Umbilical cord (tissue), 2 donors: ENCODE measurements around the gene CLCA1. TPM values are rescaled to one million over a fixed set of nuclear protein-coding genes. Genes with fewer than 3 reads are reported as not detected.
A peak's percentile ranks its signal among the peaks of the same experiment; 100 is the strongest.

ENCODE experiments used
- DNase-seq: peaks from one replicate; pipeline ENCODE4 v3.0.0-alpha.2; 2015; ENCODE audit warnings: low spot score
- total RNA-seq: library from RNA; depleted of rRNA; stranded (reverse); fragments of >200 nt; gene quantifications from one replicate; pipeline ENCODE4 v1.2.3, GENCODE V29; 2014; ENCODE audit warnings: low replicate concordance; ENCODE audit not compliant: insufficient read depth

CLCA1 gene, protein sequence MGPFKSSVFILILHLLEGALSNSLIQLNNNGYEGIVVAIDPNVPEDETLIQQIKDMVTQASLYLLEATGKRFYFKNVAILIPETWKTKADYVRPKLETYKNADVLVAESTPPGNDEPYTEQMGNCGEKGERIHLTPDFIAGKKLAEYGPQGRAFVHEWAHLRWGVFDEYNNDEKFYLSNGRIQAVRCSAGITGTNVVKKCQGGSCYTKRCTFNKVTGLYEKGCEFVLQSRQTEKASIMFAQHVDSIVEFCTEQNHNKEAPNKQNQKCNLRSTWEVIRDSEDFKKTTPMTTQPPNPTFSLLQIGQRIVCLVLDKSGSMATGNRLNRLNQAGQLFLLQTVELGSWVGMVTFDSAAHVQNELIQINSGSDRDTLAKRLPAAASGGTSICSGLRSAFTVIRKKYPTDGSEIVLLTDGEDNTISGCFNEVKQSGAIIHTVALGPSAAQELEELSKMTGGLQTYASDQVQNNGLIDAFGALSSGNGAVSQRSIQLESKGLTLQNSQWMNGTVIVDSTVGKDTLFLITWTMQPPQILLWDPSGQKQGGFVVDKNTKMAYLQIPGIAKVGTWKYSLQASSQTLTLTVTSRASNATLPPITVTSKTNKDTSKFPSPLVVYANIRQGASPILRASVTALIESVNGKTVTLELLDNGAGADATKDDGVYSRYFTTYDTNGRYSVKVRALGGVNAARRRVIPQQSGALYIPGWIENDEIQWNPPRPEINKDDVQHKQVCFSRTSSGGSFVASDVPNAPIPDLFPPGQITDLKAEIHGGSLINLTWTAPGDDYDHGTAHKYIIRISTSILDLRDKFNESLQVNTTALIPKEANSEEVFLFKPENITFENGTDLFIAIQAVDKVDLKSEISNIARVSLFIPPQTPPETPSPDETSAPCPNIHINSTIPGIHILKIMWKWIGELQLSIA
- total RNA-seq = 0.72 TPM

DNA sequence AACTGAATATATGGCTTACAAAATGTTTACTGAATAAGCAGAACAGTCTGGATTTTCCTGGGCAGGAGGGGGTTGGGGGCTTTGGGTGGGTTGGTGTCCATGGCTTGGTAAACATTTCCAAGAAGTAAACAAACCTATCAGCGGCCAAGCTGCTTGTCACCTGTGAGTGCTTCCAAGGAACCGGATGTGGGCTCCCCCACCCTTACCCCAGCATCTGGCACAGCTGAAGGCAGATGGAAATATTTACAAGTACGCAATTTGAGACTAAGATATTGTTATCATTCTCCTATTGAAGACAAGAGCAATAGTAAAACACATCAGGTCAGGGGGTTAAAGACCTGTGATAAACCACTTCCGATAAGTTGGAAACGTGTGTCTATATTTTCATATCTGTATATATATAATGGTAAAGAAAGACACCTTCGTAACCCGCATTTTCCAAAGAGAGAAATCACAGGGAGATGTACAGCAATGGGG is at the start of gene CLCA1:
Gene CLCA1 (plus strand): TSS at position 427 of the 477 bp plus-strand sequence. CDS start 45 bp downstream, at position 472.
- DNase-seq = no peak

DNA sequence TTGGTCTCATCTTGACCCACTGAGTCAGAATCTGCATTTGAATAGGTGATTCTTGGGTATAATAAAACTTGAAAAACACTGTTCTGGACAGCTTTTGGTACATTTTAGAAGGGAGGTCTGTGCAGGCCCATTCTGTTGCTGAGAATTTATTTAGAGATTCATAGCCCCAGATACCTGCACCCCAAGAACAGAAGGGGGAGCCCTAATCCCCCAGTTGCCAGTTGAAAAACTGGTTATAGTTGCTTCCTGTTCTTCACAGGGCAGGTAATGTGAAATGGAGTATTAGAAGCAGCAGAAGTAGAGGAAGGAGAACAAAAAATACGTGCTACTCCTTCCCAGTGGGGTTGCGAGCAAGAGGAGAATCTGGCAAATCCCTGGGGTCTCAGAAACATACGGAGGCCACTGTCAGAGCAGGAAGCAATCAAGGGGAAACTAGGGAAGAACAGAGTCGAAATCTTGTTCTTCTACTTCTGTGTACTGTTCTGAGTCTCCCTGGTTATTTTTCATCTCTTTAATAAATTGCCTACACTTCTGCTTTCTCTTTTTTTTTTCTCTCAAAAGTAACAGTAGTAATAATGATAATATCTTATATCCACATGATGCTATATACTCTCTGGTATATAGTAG is 49.3 kb upstream of the CLCA1 start:
- peak; percentile 48 for DNase-seq

DNA sequence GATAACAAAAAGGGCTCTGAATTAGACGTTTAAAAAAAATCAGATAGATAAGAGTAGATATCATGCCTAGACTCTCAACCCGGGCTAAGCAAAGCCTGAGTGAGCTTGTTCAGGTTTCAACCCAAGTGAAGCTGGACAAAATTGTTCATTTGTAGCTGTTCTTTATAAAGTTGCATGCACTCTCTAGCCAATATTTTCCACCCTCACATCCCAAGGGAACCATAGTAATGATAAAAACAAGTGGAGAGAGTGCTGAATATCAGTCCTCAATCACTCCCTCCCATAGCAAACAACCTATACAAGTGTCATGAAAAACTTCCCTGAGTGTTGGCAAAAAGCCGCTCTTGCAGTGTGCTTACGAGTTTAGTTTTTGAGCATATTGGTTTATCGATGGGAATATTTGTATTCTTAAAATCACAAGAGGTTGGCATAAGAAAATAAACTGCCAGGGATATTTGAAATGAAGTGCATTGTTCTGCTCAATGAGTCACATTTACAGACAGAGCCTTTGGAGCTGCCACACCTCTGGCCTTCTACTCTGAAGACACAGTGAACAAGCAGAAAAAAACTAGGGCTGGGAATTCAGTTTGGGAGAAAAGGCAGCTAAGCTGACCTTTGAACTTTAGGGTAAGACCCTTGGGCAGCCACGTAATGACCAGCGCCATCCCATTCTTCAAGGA is 47.0 kb upstream of the CLCA1 start:
- DNase-seq = peak; percentile 16

DNA sequence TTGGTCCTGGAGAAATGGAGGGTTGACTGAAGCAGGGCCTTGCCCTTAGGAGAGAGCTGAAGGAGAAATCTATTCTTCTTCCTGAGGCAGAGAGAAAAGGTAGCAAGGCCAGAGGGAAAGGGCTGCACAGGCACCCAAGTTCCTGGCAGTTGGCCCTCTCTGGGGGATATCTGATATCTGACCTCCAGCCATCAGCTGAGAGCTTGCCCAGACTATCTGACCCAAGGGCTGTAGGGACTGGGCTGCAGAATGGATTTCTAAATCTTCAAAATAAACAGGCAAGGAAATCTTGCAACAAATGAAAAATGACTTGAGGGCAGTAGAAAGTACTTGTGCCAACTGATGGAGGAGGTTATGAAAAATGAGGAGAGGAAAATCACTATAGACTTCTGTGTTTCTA is 45.3 kb upstream of the CLCA1 start:
- DNase-seq = no peak

DNA sequence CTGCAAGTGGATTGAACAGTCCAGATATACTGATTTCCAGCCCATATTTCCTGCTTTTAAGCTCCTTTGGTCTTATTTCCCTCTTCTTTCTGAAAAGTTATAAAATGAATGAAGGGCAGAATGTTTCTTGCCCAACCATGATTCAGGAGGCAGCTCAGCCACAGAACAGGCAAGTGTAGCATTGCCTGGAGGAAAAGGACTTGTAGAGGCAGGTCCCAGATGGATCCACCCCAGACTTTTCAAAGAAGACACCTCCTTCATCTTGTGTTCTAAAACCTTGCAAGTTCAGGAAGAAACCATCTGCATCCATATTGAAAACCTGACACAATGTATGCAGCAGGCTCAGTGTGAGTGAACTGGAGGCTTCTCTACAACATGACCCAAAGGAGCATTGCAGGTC is 44.9 kb upstream of the CLCA1 start, which contains the start of gene CLCA2:
Gene CLCA2 (plus strand): TSS at position 299 of the 400 bp plus-strand sequence. CDS start 77 bp downstream, at position 376.
- DNase-seq = no peak

DNA sequence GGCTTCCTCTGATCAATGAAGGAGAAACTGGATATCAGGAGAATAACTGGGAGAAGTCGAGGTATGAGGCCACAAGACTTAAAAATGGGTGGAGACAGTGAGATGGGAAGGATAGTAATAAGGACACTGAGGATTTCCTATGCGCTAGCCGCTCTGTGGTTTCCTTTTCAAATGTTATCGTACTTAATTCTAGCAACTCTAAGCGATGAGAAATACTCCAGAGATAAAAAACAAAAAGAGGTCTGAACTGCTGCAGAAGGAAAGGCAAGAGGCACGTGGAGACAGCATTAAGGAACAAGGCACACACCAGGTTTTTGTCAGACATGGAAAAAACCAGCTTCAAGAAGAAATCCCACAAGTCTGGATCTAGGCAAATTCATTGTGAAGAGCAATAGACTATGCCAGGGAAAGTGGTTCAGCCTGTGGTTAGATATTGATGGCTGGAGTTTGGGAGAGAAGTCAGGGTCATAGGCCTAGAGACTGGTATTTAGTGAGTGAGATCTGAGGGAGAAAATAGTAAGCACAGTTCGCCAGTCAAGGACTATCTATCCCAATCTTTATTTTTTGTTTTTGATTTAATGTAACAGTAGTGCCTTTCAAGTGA is 39.5 kb upstream of the CLCA1 start:
- peak; percentile 26 for DNase-seq

DNA sequence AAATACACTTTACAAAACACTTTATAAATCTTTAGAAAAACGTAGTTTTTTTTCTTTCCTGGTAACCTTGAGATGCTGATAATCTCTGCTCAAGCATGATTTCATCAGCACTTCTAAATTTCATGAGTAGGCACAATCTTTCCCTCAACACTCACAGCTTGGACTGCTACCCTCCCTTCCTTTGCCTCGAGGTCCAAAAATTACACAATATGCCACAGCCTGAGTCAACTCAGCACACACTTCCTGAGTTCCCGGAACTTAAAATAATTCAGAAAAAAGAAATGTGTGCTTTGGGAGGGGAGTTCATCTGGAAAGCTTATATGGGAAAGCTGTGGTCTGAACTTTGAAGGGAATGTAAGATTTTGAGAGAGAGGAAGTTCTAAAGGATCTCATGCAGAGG is 38.9 kb upstream of the CLCA1 start:
- DNase-seq = peak; percentile 94

DNA sequence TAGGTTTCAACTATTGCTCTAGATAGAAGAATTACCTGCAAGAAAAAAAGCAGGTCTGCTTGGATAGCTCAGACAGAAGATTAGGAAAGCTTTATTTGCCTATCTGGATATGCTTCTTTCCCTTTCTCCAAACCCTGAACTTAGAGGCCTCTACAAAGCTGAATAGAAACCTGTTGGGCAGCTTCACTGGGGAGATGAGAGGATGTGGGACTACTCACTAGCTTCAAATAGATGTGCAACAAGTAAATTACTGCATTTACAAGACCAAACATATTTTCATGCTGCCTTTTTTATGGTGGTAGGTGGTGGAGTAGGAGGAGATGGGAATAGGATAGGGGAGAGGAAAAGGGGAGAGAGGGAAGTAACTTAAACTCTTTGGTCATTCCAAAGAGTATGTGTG is 38.4 kb upstream of the CLCA1 start:
- DNase-seq = peak; percentile 30

DNA sequence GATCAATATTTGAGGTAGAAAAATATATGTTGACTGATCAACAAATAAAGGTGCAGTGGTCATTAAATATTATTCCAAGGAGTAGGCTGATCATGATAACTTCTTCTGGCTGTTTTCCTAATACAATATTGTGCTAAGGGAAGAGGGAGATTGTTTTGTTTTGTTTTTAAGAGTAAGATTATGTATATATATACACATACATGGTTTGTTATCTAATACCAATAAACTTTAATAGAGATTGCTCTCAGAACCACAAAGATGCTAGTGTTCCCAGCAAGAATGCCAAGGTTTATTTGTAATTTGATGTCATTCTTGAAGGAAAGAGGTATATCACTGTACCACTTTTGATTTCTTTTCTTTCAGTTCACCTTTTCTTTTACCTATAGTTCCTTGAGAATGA is 34.7 kb upstream of the CLCA1 start:
- DNase-seq = no peak

DNA sequence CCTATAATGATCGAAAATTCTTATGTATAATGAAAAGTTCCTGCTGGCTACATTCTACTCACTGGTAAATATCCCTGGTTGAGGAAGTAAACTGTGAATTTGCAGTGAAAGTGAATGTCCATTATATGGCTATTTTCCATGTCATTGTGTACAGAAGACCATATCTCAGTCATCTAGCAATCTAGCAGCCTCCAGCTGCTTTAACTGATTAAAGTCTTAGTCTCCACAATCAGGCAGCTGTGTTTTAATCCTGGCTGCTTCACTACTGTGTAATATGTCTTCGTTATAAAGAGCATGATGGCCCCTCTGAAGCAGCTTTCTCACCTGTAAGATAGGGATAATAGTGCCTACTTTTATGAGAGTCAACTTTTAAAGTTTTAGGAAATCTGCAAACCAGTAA is 33.4 kb upstream of the CLCA1 start:
- no peak for DNase-seq

DNA sequence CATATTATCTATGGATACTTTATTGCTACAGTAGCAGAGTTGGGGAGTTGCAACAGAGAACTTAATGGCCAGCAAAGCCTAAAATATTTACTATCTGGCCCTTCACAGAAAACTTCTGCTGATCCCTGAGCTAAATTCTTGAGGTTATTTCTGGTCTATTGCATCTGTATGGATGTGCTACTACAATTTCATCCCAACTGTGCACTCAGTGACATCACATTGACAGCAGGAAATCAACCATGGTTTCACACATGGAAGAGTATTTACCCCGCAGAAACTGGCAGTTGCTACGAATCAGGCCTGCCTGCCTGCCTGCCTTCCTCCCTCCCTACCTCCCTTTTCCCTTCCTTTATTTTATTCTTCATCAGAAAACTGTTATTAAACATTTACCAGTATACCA is 32.7 kb upstream of the CLCA1 start:
- no peak for DNase-seq

DNA sequence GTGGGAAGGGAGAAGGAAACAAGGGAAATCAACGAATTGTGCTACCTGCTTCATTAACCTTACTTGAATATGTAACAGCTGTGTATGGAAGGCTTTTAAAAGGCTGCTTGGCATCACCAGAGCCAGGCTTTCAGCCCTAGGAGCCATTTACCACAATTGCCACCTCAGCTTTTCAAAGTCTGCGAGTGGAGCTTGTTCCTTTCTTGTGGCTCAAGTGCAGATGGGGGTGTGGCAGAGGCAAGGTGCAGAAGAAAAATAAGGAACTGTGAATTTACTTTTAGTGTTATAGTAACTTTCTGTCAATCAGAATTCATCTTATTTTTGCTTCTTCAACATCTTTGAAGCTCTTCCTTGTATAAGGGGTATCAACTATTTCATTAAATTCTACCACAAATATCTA is 27.1 kb upstream of the CLCA1 start:
- DNase-seq = no peak

DNA sequence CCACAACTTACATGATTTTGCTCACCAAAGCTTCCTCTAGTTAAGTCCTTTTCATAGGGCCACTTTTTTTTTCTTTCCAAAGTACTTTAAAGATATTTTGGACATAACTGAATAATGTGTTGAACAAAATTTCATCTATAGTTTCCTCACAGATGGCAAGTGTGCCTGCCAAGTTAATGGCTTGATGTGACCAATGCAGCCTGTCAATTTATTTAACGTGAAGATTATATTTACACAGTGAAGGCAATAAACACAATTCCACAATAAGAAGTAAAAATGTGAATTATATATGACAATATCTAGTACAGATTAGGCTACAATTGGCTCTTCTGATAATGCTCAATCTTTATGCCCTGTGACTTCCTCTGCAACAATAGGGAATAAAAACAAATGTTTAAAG is 26.7 kb upstream of the CLCA1 start:
- no peak for DNase-seq

DNA sequence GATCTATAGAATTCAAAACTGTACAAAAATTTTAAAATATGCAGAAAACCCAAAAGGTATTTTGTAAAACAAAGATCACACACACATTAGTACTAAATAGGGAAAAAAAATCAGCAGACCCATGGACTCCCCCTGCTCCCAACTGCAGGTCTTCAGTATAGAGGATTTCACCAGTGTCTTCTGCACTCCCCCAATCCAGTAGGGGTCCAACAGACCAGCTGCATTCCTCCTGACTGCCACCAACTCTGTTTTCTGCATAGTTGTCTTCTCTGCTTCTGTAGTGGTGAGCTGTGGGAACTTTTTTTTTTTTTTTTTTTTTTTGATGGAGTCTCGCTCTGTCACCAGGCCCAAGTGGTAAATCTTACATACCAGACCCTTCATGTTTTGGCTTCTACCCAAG is 22.8 kb upstream of the CLCA1 start:
- DNase-seq = no peak

DNA sequence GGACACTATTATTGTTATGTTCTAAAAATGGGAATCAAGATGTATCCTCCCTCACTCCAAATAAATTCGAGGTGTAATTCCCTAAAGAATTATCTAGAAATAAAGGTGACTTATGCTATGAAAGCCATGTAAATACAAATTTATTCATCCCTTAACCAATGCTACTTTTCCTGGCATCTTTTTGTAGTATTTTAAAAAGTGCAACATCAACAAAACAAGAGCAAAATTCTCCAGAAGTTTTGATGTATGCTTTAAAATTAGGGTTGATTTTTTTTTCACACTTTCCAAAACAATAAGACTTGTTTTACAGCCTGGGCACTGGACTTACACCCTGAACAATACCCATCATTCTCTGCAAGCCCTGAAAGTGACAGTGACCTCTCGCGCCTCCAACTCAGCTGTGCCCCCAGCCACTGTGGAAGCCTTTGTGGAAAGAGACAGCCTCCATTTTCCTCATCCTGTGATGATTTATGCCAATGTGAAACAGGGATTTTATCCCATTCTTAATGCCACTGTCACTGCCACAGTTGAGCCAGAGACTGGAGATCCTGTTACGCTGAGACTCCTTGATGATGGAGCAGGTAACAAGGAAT is 21.4 kb upstream of the CLCA1 start:
- no peak for DNase-seq

DNA sequence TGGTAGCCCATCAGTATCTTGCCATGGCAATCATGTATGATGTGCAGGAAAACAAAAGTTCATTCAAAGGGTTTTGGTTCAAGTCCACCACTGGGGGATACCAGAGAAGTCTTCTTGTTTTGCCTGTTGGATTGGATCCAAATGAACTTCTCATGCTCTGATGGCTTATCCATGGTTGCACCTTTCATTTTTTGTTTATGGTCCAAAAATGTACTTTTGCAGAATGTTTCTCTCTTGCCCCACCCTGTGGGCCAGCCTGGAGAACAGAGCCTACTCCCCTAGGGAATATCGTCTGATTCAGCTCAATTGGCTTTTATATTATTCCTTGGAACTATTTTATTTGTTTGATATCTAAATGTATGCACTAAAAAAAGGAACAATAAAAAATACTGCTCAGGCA is 20.1 kb upstream of the CLCA1 start:
- DNase-seq = no peak

DNA sequence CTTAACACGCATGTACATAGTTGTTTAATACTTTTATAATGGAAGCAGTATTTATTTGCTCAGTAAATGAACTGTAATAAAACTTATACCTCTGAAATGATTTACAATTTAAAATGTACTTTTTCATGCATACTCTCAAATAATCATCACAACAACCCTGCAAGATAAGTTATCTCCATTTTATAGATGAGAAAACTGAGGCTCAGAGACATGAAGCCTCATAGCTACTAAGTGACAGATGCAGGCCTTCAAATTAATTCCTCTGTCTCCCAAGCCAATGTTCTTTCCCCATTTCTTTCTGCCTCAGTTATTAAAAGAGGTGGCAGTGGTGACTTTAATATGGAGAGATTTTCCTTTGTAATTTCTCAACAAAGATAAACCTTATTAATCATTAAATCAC is 19.6 kb upstream of the CLCA1 start:
- no peak for DNase-seq

DNA sequence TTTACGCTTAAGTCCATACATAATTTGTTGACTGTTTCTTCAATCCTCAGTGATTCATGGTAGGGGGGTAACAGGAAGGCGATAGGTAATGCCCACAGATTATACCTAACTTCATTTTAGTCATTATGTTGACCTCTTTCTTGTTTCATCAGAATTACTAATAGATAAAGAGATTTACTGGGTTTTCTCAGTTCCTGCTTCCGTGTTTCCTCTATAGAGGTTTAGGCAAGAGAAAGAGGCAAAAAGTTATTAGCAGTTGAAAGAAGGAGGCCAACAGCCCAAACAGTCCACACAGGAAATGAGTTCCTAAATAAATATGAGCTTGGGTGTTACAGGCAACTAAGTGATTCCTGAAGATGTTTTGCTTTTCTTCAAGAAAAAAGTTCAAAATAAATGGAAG is 17.9 kb upstream of the CLCA1 start:
- DNase-seq = no peak

DNA sequence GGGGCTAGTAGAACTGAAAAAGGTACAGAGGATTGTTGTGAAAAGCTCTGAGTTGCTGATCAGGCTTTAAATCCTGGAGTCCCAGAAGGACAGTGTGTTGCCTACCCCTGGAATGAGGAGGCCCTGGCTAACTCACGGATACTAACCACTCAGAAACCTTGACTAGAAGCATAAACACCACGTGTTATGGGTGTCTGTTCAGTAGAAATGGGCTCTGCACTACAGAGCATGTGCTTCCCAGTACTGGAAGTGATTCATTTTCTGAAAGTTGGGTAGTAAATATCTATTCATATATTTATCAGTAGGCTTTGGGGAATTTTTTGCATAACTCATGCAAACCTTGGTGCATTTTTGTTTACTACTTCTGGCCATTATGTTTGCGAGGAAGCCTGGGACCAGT is 15.1 kb upstream of the CLCA1 start:
- no peak for DNase-seq

DNA sequence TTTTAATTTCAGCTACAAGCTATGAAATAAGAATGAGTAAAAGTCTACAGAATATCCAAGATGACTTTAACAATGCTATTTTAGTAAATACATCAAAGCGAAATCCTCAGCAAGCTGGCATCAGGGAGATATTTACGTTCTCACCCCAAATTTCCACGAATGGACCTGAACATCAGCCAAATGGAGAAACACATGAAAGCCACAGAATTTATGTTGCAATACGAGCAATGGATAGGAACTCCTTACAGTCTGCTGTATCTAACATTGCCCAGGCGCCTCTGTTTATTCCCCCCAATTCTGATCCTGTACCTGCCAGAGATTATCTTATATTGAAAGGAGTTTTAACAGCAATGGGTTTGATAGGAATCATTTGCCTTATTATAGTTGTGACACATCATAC is 13.7 kb upstream of the CLCA1 start:
- DNase-seq = no peak

DNA sequence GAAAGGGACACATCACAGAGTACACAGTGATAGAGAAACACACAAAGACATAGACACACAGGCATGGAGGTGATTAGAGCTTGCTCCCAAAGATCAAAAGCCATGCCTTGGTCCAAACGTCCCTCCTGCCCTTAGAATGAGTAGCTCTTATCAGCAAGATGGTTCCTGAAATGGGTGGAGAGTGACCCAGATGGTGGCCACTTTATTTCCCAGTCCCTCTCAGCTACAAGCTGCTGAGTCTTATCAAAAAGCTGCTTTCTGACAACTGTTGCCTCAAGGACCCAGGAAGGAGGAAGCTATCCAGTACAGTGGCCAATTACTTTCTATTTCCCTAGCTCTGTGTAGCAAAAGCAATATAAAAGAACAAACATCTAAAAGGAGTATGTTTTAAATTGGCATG is 7.7 kb upstream of the CLCA1 start:
- no peak for DNase-seq
